ENCODE data around the gene NTM. TPM values are rescaled to one million over a fixed set of nuclear protein-coding genes. Genes with fewer than 3 reads are reported as not detected.

The NTM gene
- total RNA-seq, 2 donors from 2014 or later, result 0.26 to 3.6 TPM

DNA sequence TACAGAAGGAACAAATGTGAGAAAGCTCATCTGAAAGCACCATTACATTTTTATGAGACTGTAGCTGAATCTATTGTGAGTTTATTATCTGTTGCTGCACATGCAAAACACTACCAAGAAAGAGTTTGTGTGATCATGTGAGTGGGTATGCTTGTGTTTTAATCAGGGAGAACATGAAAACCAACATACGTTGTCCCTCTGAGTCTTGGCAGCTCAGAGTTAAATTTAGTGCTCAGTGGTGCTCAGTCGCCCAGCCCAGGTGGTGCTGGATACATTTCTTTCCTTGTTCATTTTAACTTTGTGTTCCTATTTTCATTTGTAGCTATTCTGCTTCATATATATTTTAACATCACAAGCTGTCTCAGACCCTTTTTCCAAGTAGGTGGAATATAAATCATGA is 500.6 kb downstream of the NTM start:
- Histone ChIP-seq H3K4me1 (no peaks in the 10 kb centered on the region), H3K4me3 (no peak overlapping the region), H3K9me3 (no peaks in the 10 kb centered on the region), H3K27ac (no peak overlapping the region), H3K27me3 (no peaks in the 10 kb centered on the region), H3K36me3 (replicated peaks in 1 of 2; ENCODE audit: insufficient read depth in 1 of 2, low read depth in 2 of 2) (no peaks in the 10 kb centered on the region)
- ATAC-seq, result no peak
- 50 to 56% methylated on average over 2 of the region's 2 CpGs for WGBS, 2 donors
- intact Hi-C loops (cut with DNase I), result loop anchor here (5.0 kb wide), 1 partner anchor 156 kb away; no protein-coding TSS in a partner anchor
- no peak for DNase-seq
- no peak for TF ChIP-seq CTCF (IDR thresholded peaks at IDR 0.05)
- no peak for TF ChIP-seq POLR2A (IDR thresholded peaks at IDR 0.05)

GRCh38 chr11:131874070-131874469 is 503.7 kb downstream of the NTM start:
- no peak overlapping the region for H3K27ac ChIP-seq
- no peaks in the 10 kb centered on the region for H3K4me1 ChIP-seq
- no peaks in the 10 kb centered on the region for H3K27me3 ChIP-seq
- H3K4me3 ChIP-seq, result no peak overlapping the region
- intact Hi-C loops (cut with DNase I), result loop anchor here (5.0 kb wide), 1 partner anchor 153 kb away; no protein-coding TSS in a partner anchor
- DNase-seq (no peak), ATAC-seq (no peak)
- H3K36me3 ChIP-seq (replicated peaks in 1 of 2; ENCODE audit: insufficient read depth in 1 of 2, low read depth in 2 of 2), result no peaks in the 10 kb centered on the region
- no peak for TF ChIP-seq POLR2A (IDR thresholded peaks at IDR 0.05)
- TF ChIP-seq CTCF (IDR thresholded peaks at IDR 0.05), result no peak
- H3K9me3 ChIP-seq, result no peaks in the 10 kb centered on the region

DNA sequence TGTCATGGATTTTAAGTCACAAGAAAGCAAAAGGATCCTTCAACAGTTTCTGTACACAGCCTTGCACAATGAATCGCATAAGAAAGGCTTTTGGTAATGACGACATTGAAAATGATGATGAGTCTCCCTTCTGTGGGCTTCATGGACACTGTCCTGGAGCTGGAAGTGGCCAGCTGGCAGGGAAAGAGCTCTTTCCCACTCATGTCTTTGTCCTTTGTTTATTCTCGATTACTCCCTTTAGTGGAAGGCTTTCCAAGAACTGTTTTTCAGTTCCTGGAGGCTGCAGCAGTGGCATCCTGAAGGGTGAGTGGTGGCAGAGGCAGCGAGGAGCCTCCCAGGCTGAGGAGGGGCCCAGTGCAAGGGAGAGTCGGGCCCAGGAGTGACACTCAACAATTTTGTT is 505.2 kb downstream of the NTM start:
- Histone ChIP-seq H3K4me1 (no peaks in the 10 kb centered on the region), H3K9me3 (no peaks in the 10 kb centered on the region), H3K27me3 (no peaks in the 10 kb centered on the region), H3K27ac (no peak overlapping the region), H3K36me3 (replicated peaks in 1 of 2; ENCODE audit: insufficient read depth in 1 of 2, low read depth in 2 of 2) (no peaks in the 10 kb centered on the region), H3K4me3 (no peak overlapping the region)
- TF ChIP-seq POLR2A (IDR thresholded peaks at IDR 0.05) (no peak), CTCF (IDR thresholded peaks at IDR 0.05) (no peak)
- DNase-seq, result no peak
- WGBS, 2 donors, result 58% methylated on average over 5 of the region's 5 CpGs
- no peak for ATAC-seq
- intact Hi-C loops (cut with DNase I), result no loop called here

GRCh38 chr11:131877246-131877942 is 507.0 kb downstream of the NTM start:
- no peak for DNase-seq
- Histone ChIP-seq H3K27me3 (no peaks in the 10 kb centered on the region), H3K9me3 (no peaks in the 10 kb centered on the region), H3K4me3 (no peak overlapping the region), H3K4me1 (no peaks in the 10 kb centered on the region), H3K27ac (no peak overlapping the region), H3K36me3 (replicated peaks in 1 of 2; ENCODE audit: insufficient read depth in 1 of 2, low read depth in 2 of 2) (no peaks in the 10 kb centered on the region)
- ATAC-seq, result no peak
- TF ChIP-seq CTCF (IDR thresholded peaks at IDR 0.05), result no peak
- no peak for TF ChIP-seq POLR2A (IDR thresholded peaks at IDR 0.05)
- 62 to 69% methylated on average over 10 of the region's 10 CpGs for WGBS, 2 donors
- intact Hi-C loops (cut with DNase I), result no loop called here

DNA sequence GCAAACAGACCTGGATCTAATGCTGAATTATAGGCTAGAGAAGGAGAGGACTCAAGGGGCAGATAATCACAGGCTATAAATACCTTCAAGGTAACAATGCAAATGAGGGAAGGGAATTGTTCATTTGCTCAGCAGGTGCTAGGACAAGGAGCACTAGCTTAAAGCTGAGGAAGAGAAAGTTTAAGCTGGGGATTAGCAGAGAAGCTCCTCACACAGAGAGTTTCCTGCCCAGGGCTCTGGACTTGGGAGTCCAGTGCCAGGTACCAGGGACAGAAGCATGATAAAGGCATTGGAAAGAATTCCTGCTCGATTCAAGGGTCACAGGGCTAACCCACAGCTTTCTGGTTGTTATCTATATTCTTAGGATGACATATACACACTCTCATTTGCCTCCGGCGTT is 509.9 kb downstream of the NTM start:
- no peak for DNase-seq
- H3K4me1 ChIP-seq, result no peaks in the 10 kb centered on the region
- no peak for ATAC-seq
- no peaks in the 10 kb centered on the region for H3K9me3 ChIP-seq
- no peaks in the 10 kb centered on the region for H3K36me3 ChIP-seq (replicated peaks in 1 of 2; ENCODE audit: insufficient read depth in 1 of 2, low read depth in 2 of 2)
- H3K27ac ChIP-seq, result no peak overlapping the region
- no peak overlapping the region for H3K4me3 ChIP-seq
- no peak for TF ChIP-seq POLR2A (IDR thresholded peaks at IDR 0.05)
- no peak for TF ChIP-seq CTCF (IDR thresholded peaks at IDR 0.05)
- H3K27me3 ChIP-seq, result no peaks in the 10 kb centered on the region
- WGBS, 2 donors, result 41 to 45% methylated on average over 3 of the region's 3 CpGs
- intact Hi-C loops (cut with DNase I), result no loop called here
